Neural cell (in vitro differentiated cells): ENCODE measurements around the gene CAPZA2. TPM values are rescaled to one million over a fixed set of nuclear protein-coding genes. Genes with fewer than 3 reads are reported as not detected.

Source experiments
- H2AFZ ChIP-seq: fragments of 200-600, 300-800 bp; sonication (generic), shearing (Covaris generic); 2 replicates; pipeline ENCODE4 v1.6.0; 2014; ENCODE audit warnings: low read depth, mild to moderate bottlenecking, antibody characterized with exemption, low read length, moderate library complexity
- H3F3A ChIP-seq: fragments of 200-600 bp; shearing (Covaris generic); 2 replicates; pipeline ENCODE4 v1.6.1; 2016; ENCODE audit warnings: mild to moderate bottlenecking, moderate library complexity, mixed read lengths, antibody characterized with exemption, low read length; ENCODE audit not compliant: insufficient read depth, poor library complexity, severe bottlenecking
- H3K27ac ChIP-seq: fragments of 200-600, 300-800 bp; sonication (generic), shearing (Covaris generic); 2 replicates; pipeline ENCODE4 v1.5.1; 2014; ENCODE audit warnings: mild to moderate bottlenecking, low read length, moderate library complexity
- H3K27me3 ChIP-seq: fragments of 300-800, 200-600 bp; sonication (generic), shearing (Covaris generic); 2 replicates; pipeline ENCODE4 v1.6.0; 2014; ENCODE audit warnings: mild to moderate bottlenecking, low read depth, low read length, moderate library complexity; ENCODE audit not compliant: insufficient read depth
- H3K36me3 ChIP-seq: fragments of 300-800, 200-600 bp; sonication (generic), shearing (Covaris generic); 2 replicates; pipeline ENCODE4 v1.5.1; 2014; ENCODE audit warnings: mild to moderate bottlenecking, antibody characterized with exemption, low read length, moderate library complexity; ENCODE audit not compliant: insufficient read depth
- H3K4me2 ChIP-seq: fragments of 300-800, 200-600 bp; sonication (generic), shearing (Covaris generic); 2 replicates; pipeline ENCODE4 v1.6.0; 2014; ENCODE audit warnings: mild to moderate bottlenecking, low read length
- H3K4me3 ChIP-seq: fragments of 300-800, 200-600 bp; sonication (generic), shearing (Covaris generic); 2 replicates; pipeline ENCODE4 v1.5.1; 2014; ENCODE audit warnings: mild to moderate bottlenecking, low read length, moderate library complexity
- H3K79me2 ChIP-seq: fragments of 200-600 bp; shearing (Covaris generic); replicated peaks from 2 replicates; pipeline ENCODE4 v1.6.0; 2014; ENCODE audit warnings: mild to moderate bottlenecking, low read length, moderate library complexity; ENCODE audit not compliant: insufficient read depth
- H3K9ac ChIP-seq: fragments of 300-800, 200-600 bp; sonication (generic), shearing (Covaris generic); 2 replicates; pipeline ENCODE4 v1.6.1; 2016; ENCODE audit warnings: mild to moderate bottlenecking, low read length, mixed read lengths
- H3K9me2 ChIP-seq: fragments of 200-600 bp; shearing (Covaris generic); 2 replicates; pipeline ENCODE4 v1.6.1; 2016; ENCODE audit warnings: mild to moderate bottlenecking, low read length, mixed read lengths; ENCODE audit not compliant: insufficient read depth
- H3K9me3 ChIP-seq: fragments of 200-600, 300-800 bp; sonication (generic), shearing (Covaris generic); 2 replicates; pipeline ENCODE4 v1.6.1; 2016; ENCODE audit warnings: mild to moderate bottlenecking, mixed run types, low read length, moderate library complexity, mixed read lengths
- H4K20me1 ChIP-seq: fragments of 200-600 bp; shearing (Covaris generic); 2 replicates; pipeline ENCODE4 v1.6.1; 2016; ENCODE audit warnings: mild to moderate bottlenecking, mixed run types; ENCODE audit not compliant: insufficient read depth
- CTCF ChIP-seq: fragments of 450-650 bp; IDR thresholded peaks from 2 replicates; pipeline ENCODE4 v1.5.1; 2014; ENCODE audit warnings: antibody characterized with exemption, mild to moderate bottlenecking, moderate library complexity; ENCODE audit not compliant: poor library complexity, severe bottlenecking
- EP300 ChIP-seq: fragments of 450-650 bp; conservative IDR thresholded peaks from 2 replicates; pipeline ENCODE4 v1.6.1; 2014; ENCODE audit warnings: antibody characterized with exemption, mild to moderate bottlenecking, moderate library complexity; ENCODE audit not compliant: poor library complexity, severe bottlenecking
- EZH2 ChIP-seq: fragments of 200-600, 300-800 bp; shearing (Covaris generic), sonication (generic); IDR thresholded peaks from 2 replicates; pipeline ENCODE4 v1.6.1; 2014; ENCODE audit warnings: antibody characterized with exemption, low read length, borderline replicate concordance, mild to moderate bottlenecking; ENCODE audit not compliant: insufficient read depth, poor library complexity, severe bottlenecking
- MXI1 ChIP-seq: fragments of 450-650 bp; conservative IDR thresholded peaks from 2 replicates; pipeline ENCODE4 v1.6.1; 2014; ENCODE audit warnings: antibody characterized with exemption, mild to moderate bottlenecking; ENCODE audit not compliant: poor library complexity, severe bottlenecking
- POLR2AphosphoS5 ChIP-seq: IDR thresholded peaks from 2 replicates; pipeline ENCODE4 v1.6.1; 2012
- RAD21 ChIP-seq: fragments of 450-650 bp; conservative IDR thresholded peaks from 2 replicates; pipeline ENCODE4 v1.6.1; 2014; ENCODE audit warnings: antibody characterized with exemption, mild to moderate bottlenecking, moderate library complexity
- REST ChIP-seq: IDR thresholded peaks from 2 replicates; pipeline ENCODE4 v1.6.1; 2012; ENCODE audit warnings: borderline replicate concordance
- SMC3 ChIP-seq: fragments of 450-650 bp; conservative IDR thresholded peaks from 2 replicates; pipeline ENCODE4 v1.6.1; 2014; ENCODE audit warnings: antibody characterized with exemption, mild to moderate bottlenecking, moderate library complexity; ENCODE audit not compliant: poor library complexity
- TAF1 ChIP-seq: IDR thresholded peaks from 2 replicates; pipeline ENCODE4 v1.6.1; 2012; ENCODE audit warnings: low read depth
- polyA plus RNA-seq: library from polyadenylated mRNA; depleted of rRNA; stranded (reverse); fragments of >200 nt; gene quantifications from 2 replicates; pipeline ENCODE4 v1.2.3, GENCODE V29; 2014

CAPZA2 gene
- polyA plus RNA-seq, 1 donor from 2014 or later, result 191 TPM

GRCh38 chr7:116884691-116885090 lies 22.3 kb downstream of the CAPZA2 start (continued):
- TF ChIP-seq REST, result no peak

- Histone ChIP-seq H3K27ac (no peak overlapping the region), H3K4me3 (no peak overlapping the region), H3K9me3 (no peaks in the 10 kb centered on the region), H3K36me3 (no peaks in the 10 kb centered on the region), H3K79me2 (peaks cover 81% of the 10 kb centered on the region), H3K9me2 (no peaks in the 10 kb centered on the region), H3F3A (no peaks in the 10 kb centered on the region), H3K27me3 (no peaks in the 10 kb centered on the region), H2AFZ (no peak overlapping the region), H4K20me1 (no peaks in the 10 kb centered on the region), H3K4me2 (no peak overlapping the region), H3K9ac (no peak overlapping the region)
- no peak for TF ChIP-seq RAD21
- TF ChIP-seq REST, result no peak
- TF ChIP-seq MXI1, result no peak
- no peak for TF ChIP-seq CTCF
- no peak for TF ChIP-seq EZH2
- no peak for TF ChIP-seq POLR2AphosphoS5
- no peak for TF ChIP-seq EP300
- TF ChIP-seq SMC3, result no peak
- TF ChIP-seq TAF1, result no peak
Measured at GRCh38 chr7:116885724-116886123, 23.3 kb downstream of the CAPZA2 start.
